Measurements from ENCODE around the gene RIMS4.

GRCh38 chr20:44725837-44726236 lies 84.5 kb downstream of the RIMS4 start:
- no peak for TF ChIP-seq CTCF (IDR thresholded peaks at IDR 0.05)
- no peak for TF ChIP-seq POLR2AphosphoS5 (IDR thresholded peaks at IDR 0.05; ENCODE audit: low read depth, low read length)
- TF ChIP-seq TCF7L2 (IDR thresholded peaks at IDR 0.05; ENCODE audit: low read depth, low read length), result no peak
- no peak for TF ChIP-seq REST (IDR thresholded peaks at IDR 0.05; ENCODE audit: insufficient read depth in 1 of 2, low read depth in 2 of 2, low read length in 1 of 2)
